ENCODE data around the gene EMID1. TPM values are rescaled to one million over a fixed set of nuclear protein-coding genes. Genes with fewer than 3 reads are reported as not detected.

EMID1 gene
- total RNA-seq, 1 experiment from 2014 or later, result 5.4 TPM

DNA sequence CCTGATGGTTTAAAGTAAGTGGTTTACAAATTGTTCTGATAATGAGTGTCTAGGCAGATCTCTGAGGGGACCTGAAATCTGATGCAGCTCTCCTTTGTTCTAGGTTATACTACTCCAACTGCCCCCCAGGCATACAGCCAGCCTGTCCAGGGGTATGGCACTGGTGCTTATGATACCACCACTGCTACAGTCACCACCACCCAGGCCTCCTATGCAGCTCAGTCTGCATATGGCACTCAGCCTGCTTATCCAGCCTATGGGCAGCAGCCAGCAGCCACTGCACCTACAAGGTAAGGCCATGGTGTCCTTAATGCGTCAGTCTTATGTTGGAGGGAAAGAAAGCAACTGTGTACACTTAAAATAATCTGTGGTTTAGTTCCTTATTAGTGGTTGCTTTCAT lies 72.2 kb downstream of the EMID1 start:
- H3K4me3 Mint-ChIP-seq, result no peak overlapping the region
- no peak overlapping the region for H3K18ac ChIP-seq (ENCODE audit: insufficient read length, low read depth, low read length)
- H2BK120ac ChIP-seq (ENCODE audit: low read depth, low read length, poor library complexity, severe bottlenecking), result no peak overlapping the region
- no peaks in the 10 kb centered on the region for H3K27me3 Mint-ChIP-seq (ENCODE audit: low read depth)
- no peak overlapping the region for H3K27ac ChIP-seq (ENCODE audit: insufficient read length, low read depth, low read length)
- no peak overlapping the region for H2BK20ac ChIP-seq (ENCODE audit: low read depth, low read length, poor library complexity, severe bottlenecking)
- H2BK5ac ChIP-seq (ENCODE audit: insufficient read length, low read length), result no peak overlapping the region
- no peaks in the 10 kb centered on the region for H3K23me2 ChIP-seq (ENCODE audit: insufficient read length, low read depth, low read length, poor library complexity, severe bottlenecking)
- H3K27ac Mint-ChIP-seq, result peak overlapping the region in 2 of 3 experiments; percentile 38 to 59; a peak in 2 of 7 replicates
- no peak overlapping the region for H2AFZ ChIP-seq (ENCODE audit: low read length)
- no peak for TF ChIP-seq CTCF (conservative IDR thresholded peaks at IDR 0.05)
- no peak for DNase-seq
- WGBS (ENCODE audit: extremely low coverage, insufficient read length, low lambda C conversion rate), result no CpG with 5 or more reads among the region's 1 CpG
- no peak overlapping the region for H2AK5ac ChIP-seq (ENCODE audit: insufficient read length, low read length)
- peaks cover 77 to 100% (median 97%) of the 10 kb centered on the region in 3 experiments for H3K36me3 Mint-ChIP-seq (ENCODE audit: insufficient read depth in 1 of 3, low read depth in 3 of 3)
- H3T11ph ChIP-seq (ENCODE audit: low read length), result no peak overlapping the region
- no peak overlapping the region for H4K91ac ChIP-seq (ENCODE audit: insufficient read length, low read depth, low read length)
- H3K23ac ChIP-seq (ENCODE audit: insufficient read length, low read depth, low read length), result no peak overlapping the region
- H3K4me1 Mint-ChIP-seq, result peaks cover 6 to 8% of the 10 kb centered on the region in 2 experiments
- no peaks in the 10 kb centered on the region for H3K27me3 ChIP-seq (ENCODE audit: insufficient read depth, low read length)
- peaks cover 5% of the 10 kb centered on the region for H3K79me1 ChIP-seq (ENCODE audit: insufficient read depth, low read depth, low read length, poor library complexity, severe bottlenecking)
- H3K9ac ChIP-seq (ENCODE audit: extremely low read depth, insufficient read length, low read length), result no peak overlapping the region
- H2BK15ac ChIP-seq (ENCODE audit: low read depth, low read length), result no peak overlapping the region
- no peaks in the 10 kb centered on the region for H3K4me1 ChIP-seq (ENCODE audit: insufficient read depth, low read length)
- peaks cover 19% of the 10 kb centered on the region; the same call in 1 of the 2 replicates for H3K79me2 ChIP-seq (ENCODE audit: insufficient read depth, low read length)
- no peak overlapping the region for H3K4ac ChIP-seq (ENCODE audit: low read depth, low read length)
- H3K9me3 ChIP-seq (ENCODE audit: control insufficient read depth, low read depth, low read length), result no peaks in the 10 kb centered on the region
- no peak overlapping the region for H3K56ac ChIP-seq (ENCODE audit: insufficient read length, low read depth, low read length)
- no peak overlapping the region for H3K14ac ChIP-seq (ENCODE audit: insufficient read depth, low read length)
- H4K8ac ChIP-seq (replicated peaks; ENCODE audit: insufficient read length, low read depth, low read length), result no peak overlapping the region
- H3K9me3 Mint-ChIP-seq, result no peaks in the 10 kb centered on the region
- H4K5ac ChIP-seq (ENCODE audit: insufficient read length, low read depth, low read length), result no peak overlapping the region
- H3K4me2 ChIP-seq (ENCODE audit: insufficient read depth, insufficient read length, low read length), result no peak overlapping the region
- H4K20me1 ChIP-seq (ENCODE audit: control insufficient read depth, insufficient read depth, insufficient read length), result no peaks in the 10 kb centered on the region
- no peak overlapping the region for H2BK12ac ChIP-seq (ENCODE audit: insufficient read length, low read depth, low read length)

Measured in H9 (cell line).